ENCODE measurements around the gene ARHGAP6. TPM values are rescaled to one million over a fixed set of nuclear protein-coding genes. Genes with fewer than 3 reads are reported as not detected.

ARHGAP6 gene
- total and polyA plus RNA-seq, 2 of the 4 experiments (the other 2 are of a cell fraction), result 1.4 to 1.8 TPM

- Histone ChIP-seq H2BK15ac (ENCODE audit: low read depth, low read length) (no peak overlapping the region), H3K4ac (ENCODE audit: low read depth, low read length) (no peak overlapping the region), H4K5ac (ENCODE audit: low read depth, low read length) (no peak overlapping the region), H3K9me3 (ENCODE audit: control insufficient read depth, insufficient read depth, low read length) (peaks cover 3% of the 10 kb centered on the region; the same call in 1 of the 2 replicates), H3K9ac (ENCODE audit: low read depth, low read length) (no peak overlapping the region), H2AFZ (replicated peaks; ENCODE audit: low read length, poor library complexity) (no peak overlapping the region), H3K36me3 (ENCODE audit: control insufficient read depth, insufficient read depth, low read length) (no peaks in the 10 kb centered on the region), H2BK120ac (ENCODE audit: low read depth, low read length) (no peak overlapping the region), H3K4me3 (ENCODE audit: insufficient read depth, low read depth, low read length) (no peak overlapping the region), H3K27ac (ENCODE audit: insufficient read depth, low read length) (no peak overlapping the region), H3K9me1 (ENCODE audit: insufficient read depth, low read length) (no peaks in the 10 kb centered on the region), H3K27me3 (ENCODE audit: control insufficient read depth, insufficient read depth, low read length) (no peaks in the 10 kb centered on the region), H3K23ac (ENCODE audit: low read depth, low read length) (no peak overlapping the region), H2AK5ac (ENCODE audit: low read depth, low read length) (no peak overlapping the region), H2BK20ac (ENCODE audit: low read depth, low read length) (no peak overlapping the region), H2AK9ac (replicated peaks; ENCODE audit: low read depth, low read length, poor library complexity) (no peak overlapping the region), H3K14ac (replicated peaks; ENCODE audit: low read depth, low read length) (no peak overlapping the region), H4K20me1 (ENCODE audit: insufficient read depth, low read length) (no peaks in the 10 kb centered on the region), H3K79me1 (ENCODE audit: low read depth in 1 of 2, low read length in 2 of 2) (no peaks in the 10 kb centered on the region), H2BK5ac (ENCODE audit: low read depth, low read length, poor library complexity, severe bottlenecking) (no peak overlapping the region), H4K91ac (ENCODE audit: insufficient read depth, low read depth, low read length) (no peak overlapping the region), H3K18ac (ENCODE audit: low read depth, low read length) (no peak overlapping the region), H4K8ac (ENCODE audit: low read depth in 2 of 2, low read length in 2 of 2) (no peak overlapping the region), H3K56ac (ENCODE audit: extremely low read depth, insufficient read depth, low read length) (no peak overlapping the region), H3K4me1 (ENCODE audit: control insufficient read depth, insufficient read depth, low read length) (no peaks in the 10 kb centered on the region), H3K4me2 (ENCODE audit: low read depth, low read length) (no peak overlapping the region)
- no peak for TF ChIP-seq NFE2L2 (IDR thresholded peaks at IDR 0.05; ENCODE audit: low read depth, low read length)
- no peak for TF ChIP-seq BHLHE40 (IDR thresholded peaks at IDR 0.05; ENCODE audit: low read depth, low read length)
- no peak for TF ChIP-seq MXI1 (IDR thresholded peaks at IDR 0.05; ENCODE audit: borderline replicate concordance, low read depth, low read length)
- TF ChIP-seq, protein P1, sequence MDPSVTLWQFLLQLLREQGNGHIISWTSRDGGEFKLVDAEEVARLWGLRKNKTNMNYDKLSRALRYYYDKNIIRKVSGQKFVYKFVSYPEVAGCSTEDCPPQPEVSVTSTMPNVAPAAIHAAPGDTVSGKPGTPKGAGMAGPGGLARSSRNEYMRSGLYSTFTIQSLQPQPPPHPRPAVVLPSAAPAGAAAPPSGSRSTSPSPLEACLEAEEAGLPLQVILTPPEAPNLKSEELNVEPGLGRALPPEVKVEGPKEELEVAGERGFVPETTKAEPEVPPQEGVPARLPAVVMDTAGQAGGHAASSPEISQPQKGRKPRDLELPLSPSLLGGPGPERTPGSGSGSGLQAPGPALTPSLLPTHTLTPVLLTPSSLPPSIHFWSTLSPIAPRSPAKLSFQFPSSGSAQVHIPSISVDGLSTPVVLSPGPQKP (IDR thresholded peaks at IDR 0.05; ENCODE audit: borderline replicate concordance, low read depth, low read length), result no peak
- TF ChIP-seq SMC3 (IDR thresholded peaks at IDR 0.05; ENCODE audit: low read depth, low read length), result no peak
- TF ChIP-seq, protein P2, sequence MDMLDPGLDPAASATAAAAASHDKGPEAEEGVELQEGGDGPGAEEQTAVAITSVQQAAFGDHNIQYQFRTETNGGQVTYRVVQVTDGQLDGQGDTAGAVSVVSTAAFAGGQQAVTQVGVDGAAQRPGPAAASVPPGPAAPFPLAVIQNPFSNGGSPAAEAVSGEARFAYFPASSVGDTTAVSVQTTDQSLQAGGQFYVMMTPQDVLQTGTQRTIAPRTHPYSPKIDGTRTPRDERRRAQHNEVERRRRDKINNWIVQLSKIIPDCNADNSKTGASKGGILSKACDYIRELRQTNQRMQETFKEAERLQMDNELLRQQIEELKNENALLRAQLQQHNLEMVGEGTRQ (IDR thresholded peaks at IDR 0.05; ENCODE audit: low read depth, low read length), result no peak
- TF ChIP-seq MAFK (IDR thresholded peaks at IDR 0.05; ENCODE audit: low read depth, low read length), result no peak
- TF ChIP-seq RCOR1 (IDR thresholded peaks at IDR 0.05; ENCODE audit: insufficient replicate concordance, low read length), result no peak
- no peak for TF ChIP-seq RAD21 (IDR thresholded peaks at IDR 0.05; ENCODE audit: low read length)
- TF ChIP-seq FOS (IDR thresholded peaks at IDR 0.05; ENCODE audit: low read depth, low read length), result no peak
- no peak for TF ChIP-seq MAZ (IDR thresholded peaks at IDR 0.05; ENCODE audit: borderline replicate concordance, low read depth, low read length)
- no peak for TF ChIP-seq CEBPB (IDR thresholded peaks at IDR 0.05; ENCODE audit: low read depth, low read length)
- no peak for TF ChIP-seq POLR2A (IDR thresholded peaks at IDR 0.05; ENCODE audit: low read depth, low read length)
- TF ChIP-seq CHD1 (IDR thresholded peaks at IDR 0.05; ENCODE audit: low read depth, low read length), result no peak
- intact Hi-C loops (cut with micrococcal nuclease) (no loop called here), in situ Hi-C loops (cut with MboI; ENCODE audit: low sequenced_read_pairs) (no loop called here), dilution Hi-C loops (cut with HindIII; ENCODE audit: low sequenced_read_pairs, unreplicated experiment) (no loop called here)
- ATAC-seq (ENCODE audit: low read depth), result no peak
- WGBS, 2 experiments (ENCODE audit: extremely low coverage in 2 of 2, insufficient read length in 1 of 2), result no CpG with 5 or more reads among the region's 3 CpGs
- ChIA-PET CTCF (no interaction called here), POLR2A (ENCODE audit: unreplicated experiment) (no interaction called here)
- no peak for DNase-seq
- BruUV-seq (replicated peaks), result no TSS peak
Observed at GRCh38 chrX:11328134-11328533, 337.6 kb downstream of the ARHGAP6 start.
